SKM-1 (cell line): ENCODE data around the gene DDX1.

Experiments
- DNase-seq: peaks from one replicate; lab custom pipeline; 2025; ENCODE audit not compliant: unreplicated experiment; lab: John Stamatoyannopoulos, UW

Gene DDX1

GRCh38 chr2:15643791-15644585 is 52.3 kb downstream of the DDX1 start:
- no peak for DNase-seq

- DNase-seq, result no peak
Measured at GRCh38 chr2:15645300-15645699, 53.6 kb downstream of the DDX1 start.

GRCh38 chr2:15645720-15646385 is 54.2 kb downstream of the DDX1 start:
- no peak for DNase-seq

GRCh38 chr2:15646661-15647060 is 55.0 kb downstream of the DDX1 start:
- DNase-seq, result no peak

- no peak for DNase-seq
Measured at GRCh38 chr2:15647622-15648590, 56.2 kb downstream of the DDX1 start.

- no peak for DNase-seq
Measured at GRCh38 chr2:15648593-15649525, 57.2 kb downstream of the DDX1 start.

- no peak for DNase-seq
Measured at GRCh38 chr2:15649561-15650255, 58.0 kb downstream of the DDX1 start.

GRCh38 chr2:15650616-15651366 is 59.1 kb downstream of the DDX1 start:
- no peak for DNase-seq

- DNase-seq, result no peak
Measured at GRCh38 chr2:15651367-15651727, 59.7 kb downstream of the DDX1 start.

GRCh38 chr2:15652252-15652651 is 60.6 kb downstream of the DDX1 start:
- DNase-seq, result no peak

- DNase-seq, result no peak
Measured at GRCh38 chr2:15652801-15653200, 61.1 kb downstream of the DDX1 start.

GRCh38 chr2:15653806-15654726 is 62.4 kb downstream of the DDX1 start:
- DNase-seq, result no peak

- no peak for DNase-seq
Measured at GRCh38 chr2:15654727-15655073, 63.0 kb downstream of the DDX1 start.

- no peak for DNase-seq
Measured at GRCh38 chr2:15655123-15655887, 63.6 kb downstream of the DDX1 start.

GRCh38 chr2:15656090-15656489 is 64.4 kb downstream of the DDX1 start:
- DNase-seq, result no peak

- DNase-seq, result no peak
Measured at GRCh38 chr2:15657759-15658158, 66.1 kb downstream of the DDX1 start.

- DNase-seq, result no peak
Measured at GRCh38 chr2:15658911-15659310, 67.2 kb downstream of the DDX1 start.
